Peyer's patch (tissue), 4 donors: ENCODE results near the gene COPA. TPM values are rescaled to one million over a fixed set of nuclear protein-coding genes. Genes with fewer than 3 reads are reported as not detected.

Experiments used
- DNase-seq, 3 donors: peaks; one replicate each; pipeline ENCODE4 v3.0.0-alpha.2; 2017 to 2019
- H3K27ac ChIP-seq, 4 donors: fragments of 200-600 bp; sonication (generic); one replicate each; pipeline ENCODE4 v1.5.1; 2016 to 2019
- H3K27me3 ChIP-seq, 2 donors: fragments of 200-600 bp; sonication (generic); one replicate each; pipeline ENCODE4 v1.5.1; 2019
- H3K36me3 ChIP-seq, 3 donors: fragments of 200-600 bp; sonication (generic); one replicate each; pipeline ENCODE4 v1.5.1; 2016 to 2019
- H3K4me1 ChIP-seq, 4 donors: fragments of 200-600 bp; sonication (generic); one replicate each; pipeline ENCODE4 v1.5.1; 2016 to 2019
- H3K4me3 ChIP-seq, 4 donors: fragments of 200-600 bp; sonication (generic); 1 replicate in 3 of 4; 2 replicates in 1 of 4; pipeline ENCODE4 v1.5.1; 2016 to 2019; ENCODE audit warnings: mild to moderate bottlenecking in 1 of 4
- H3K9me3 ChIP-seq, 4 donors: fragments of 200-600 bp; sonication (generic); one replicate each; pipeline ENCODE4 v1.5.1; 2016 to 2019; ENCODE audit warnings: mild to moderate bottlenecking in 1 of 4
- POLR2A ChIP-seq, 2 donors: fragments of 450-650 bp; IDR thresholded peaks; one replicate each; pipeline ENCODE4 v1.5.1; 2017; ENCODE audit warnings: antibody characterized with exemption in 2 of 2, mild to moderate bottlenecking in 2 of 2, moderate library complexity in 2 of 2
- total RNA-seq, 4 donors: library from RNA; depleted of rRNA; stranded (reverse); fragments of >200 nt; gene quantifications; one replicate each; pipeline ENCODE4 v1.1.0, GENCODE V29; 2016
- TF ChIP-seq, protein P1 (sequence below), 6 experiments: fragments of 450-650 bp in 4 of 6; fragments of 200-600 bp in 2 of 6; sonication (generic) in 1 of 6; IDR thresholded peaks; one replicate each; pipeline ENCODE4 v1.5.1; 2017 to 2019; ENCODE audit warnings: antibody characterized with exemption in 6 of 6, mild to moderate bottlenecking in 3 of 6, moderate library complexity in 1 of 6

Gene COPA
- total RNA-seq, 4 donors from 2014 or later = 109 to 173 (median 138) TPM

DNA sequence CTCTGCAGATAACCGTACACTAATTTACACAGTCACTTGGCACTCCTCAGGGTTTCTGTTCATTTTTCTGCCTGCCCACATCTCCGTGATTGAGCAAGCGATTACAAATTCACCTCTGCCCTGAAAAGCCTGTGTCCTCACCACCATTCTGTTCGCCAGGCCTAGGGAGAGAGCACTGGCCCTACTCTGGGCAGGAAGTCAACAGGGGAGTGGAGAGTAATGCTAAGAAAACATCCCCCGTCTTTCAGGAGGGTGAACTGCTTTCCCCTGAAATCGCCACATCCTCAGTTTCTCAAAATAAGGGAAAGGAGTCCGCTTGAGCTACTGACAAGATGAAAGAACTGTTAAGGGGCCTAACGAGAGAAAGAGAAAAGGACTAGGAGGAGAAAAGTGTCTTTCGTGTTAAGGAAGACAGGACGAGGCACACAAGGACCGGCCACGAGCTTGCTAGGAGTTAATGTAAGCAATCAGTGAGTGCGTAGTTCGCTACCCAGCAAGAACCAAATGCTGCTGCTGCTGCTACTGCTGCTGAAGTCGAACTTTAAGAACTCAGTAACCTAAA is 58.7 kb downstream of the COPA start:
- DNase-seq = peak in 2 of 3 donors; percentile 28 to 56

DNA sequence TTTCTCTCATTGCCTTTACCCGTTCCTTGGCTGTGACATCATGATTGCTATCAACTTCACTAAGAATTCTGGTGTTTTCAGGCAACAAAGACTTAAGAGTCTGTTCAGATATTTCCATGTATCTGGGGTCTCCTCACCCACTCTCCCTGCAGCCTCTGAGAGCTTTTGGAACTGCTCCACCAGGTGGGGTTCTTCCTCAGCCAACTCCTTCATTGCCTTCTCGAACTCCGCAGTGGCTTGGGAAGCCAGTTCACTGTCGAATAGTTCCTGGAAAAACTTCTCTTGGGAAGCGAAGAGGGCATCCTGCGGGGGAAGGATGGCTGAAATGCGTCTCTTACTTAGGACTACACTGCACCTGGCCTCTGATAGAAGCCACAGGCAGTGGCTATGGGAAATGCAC is 60.2 kb downstream of the COPA start:
- no peak overlapping the region for H3K27ac ChIP-seq
- H3K36me3 ChIP-seq = peaks cover 0 to 55% (median 0%) of the 10 kb centered on the region in 3 donors
- H3K4me3 ChIP-seq = no peak overlapping the region
- no peaks in the 10 kb centered on the region for H3K27me3 ChIP-seq
- H3K4me1 ChIP-seq = peaks cover 0 to 13% (median 7%) of the 10 kb centered on the region in 4 donors
- TF ChIP-seq, protein P1, sequence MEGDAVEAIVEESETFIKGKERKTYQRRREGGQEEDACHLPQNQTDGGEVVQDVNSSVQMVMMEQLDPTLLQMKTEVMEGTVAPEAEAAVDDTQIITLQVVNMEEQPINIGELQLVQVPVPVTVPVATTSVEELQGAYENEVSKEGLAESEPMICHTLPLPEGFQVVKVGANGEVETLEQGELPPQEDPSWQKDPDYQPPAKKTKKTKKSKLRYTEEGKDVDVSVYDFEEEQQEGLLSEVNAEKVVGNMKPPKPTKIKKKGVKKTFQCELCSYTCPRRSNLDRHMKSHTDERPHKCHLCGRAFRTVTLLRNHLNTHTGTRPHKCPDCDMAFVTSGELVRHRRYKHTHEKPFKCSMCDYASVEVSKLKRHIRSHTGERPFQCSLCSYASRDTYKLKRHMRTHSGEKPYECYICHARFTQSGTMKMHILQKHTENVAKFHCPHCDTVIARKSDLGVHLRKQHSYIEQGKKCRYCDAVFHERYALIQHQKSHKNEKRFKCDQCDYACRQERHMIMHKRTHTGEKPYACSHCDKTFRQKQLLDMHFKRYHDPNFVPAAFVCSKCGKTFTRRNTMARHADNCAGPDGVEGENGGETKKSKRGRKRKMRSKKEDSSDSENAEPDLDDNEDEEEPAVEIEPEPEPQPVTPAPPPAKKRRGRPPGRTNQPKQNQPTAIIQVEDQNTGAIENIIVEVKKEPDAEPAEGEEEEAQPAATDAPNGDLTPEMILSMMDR (IDR thresholded peaks at IDR 0.05) = no peak
- TF ChIP-seq POLR2A (IDR thresholded peaks at IDR 0.05) = no peak
- no peak for DNase-seq
- no peaks in the 10 kb centered on the region for H3K9me3 ChIP-seq

More for the DNA sequence above, 58.7 kb downstream of the COPA start:
- Histone ChIP-seq H3K9me3 (no peaks in the 10 kb centered on the region), H3K27me3 (no peaks in the 10 kb centered on the region), H3K4me3 (peak overlapping the region; percentile 67 to 76 (median 71)), H3K4me1 (peaks cover 0 to 13% (median 7%) of the 10 kb centered on the region in 4 donors), H3K36me3 (peaks cover 0 to 46% (median 0%) of the 10 kb centered on the region in 3 donors), H3K27ac (peak overlapping the region; percentile 71 to 78 (median 75))
- TF ChIP-seq POLR2A (IDR thresholded peaks at IDR 0.05) = peak; percentile 26 to 61
- TF ChIP-seq, protein P1 (IDR thresholded peaks at IDR 0.05) = no peak

DNA sequence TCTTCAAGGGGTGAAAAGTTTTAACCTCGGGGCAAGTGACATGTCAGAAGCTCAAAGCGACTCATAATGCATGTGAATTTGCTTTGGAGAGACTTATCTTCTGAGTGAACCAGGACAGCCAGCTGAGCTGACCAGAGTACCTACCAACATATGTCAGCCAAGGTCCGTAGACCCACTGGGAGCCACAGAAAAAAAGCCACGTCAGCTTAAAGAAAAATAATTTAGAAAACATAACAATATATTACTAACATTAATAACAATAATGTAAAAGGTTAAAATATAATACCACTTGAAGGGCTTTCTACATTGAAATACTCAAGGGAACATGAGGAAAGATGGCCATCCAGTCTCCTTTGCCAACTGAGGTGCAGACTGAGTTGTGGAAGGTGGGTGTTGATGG is 65.1 kb downstream of the COPA start:
- Histone ChIP-seq H3K27ac (no peak overlapping the region), H3K36me3 (peaks cover 0 to 67% (median 0%) of the 10 kb centered on the region in 3 donors), H3K4me1 (no peaks in the 10 kb centered on the region), H3K9me3 (no peaks in the 10 kb centered on the region), H3K4me3 (no peak overlapping the region), H3K27me3 (no peaks in the 10 kb centered on the region)
- TF ChIP-seq, protein P1 (IDR thresholded peaks at IDR 0.05) = no peak
- no peak for TF ChIP-seq POLR2A (IDR thresholded peaks at IDR 0.05)
- no peak for DNase-seq

DNA sequence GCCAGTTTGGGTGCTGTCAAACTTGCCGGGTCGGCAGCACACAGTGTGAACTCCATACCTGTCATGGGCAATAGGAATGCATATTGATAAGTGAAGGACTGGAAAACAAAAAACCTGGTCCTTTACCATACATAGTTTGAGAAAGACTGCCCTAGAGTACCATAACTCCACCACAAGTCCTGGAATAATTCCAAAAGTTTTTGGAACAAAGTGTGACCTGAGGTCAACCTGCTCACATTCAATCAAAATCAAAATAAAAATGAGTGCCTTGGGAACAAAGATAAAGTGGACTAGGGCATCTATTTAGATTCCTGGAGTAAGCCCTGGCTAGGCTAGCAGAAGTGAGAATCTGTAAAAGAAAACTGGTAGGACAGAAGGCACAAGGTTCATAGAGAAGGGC is 65.7 kb downstream of the COPA start:
- no peaks in the 10 kb centered on the region for H3K4me1 ChIP-seq
- TF ChIP-seq, protein P1 (IDR thresholded peaks at IDR 0.05) = no peak
- no peak for TF ChIP-seq POLR2A (IDR thresholded peaks at IDR 0.05)
- no peak overlapping the region for H3K27ac ChIP-seq
- peaks cover 0 to 61% (median 0%) of the 10 kb centered on the region in 3 donors for H3K36me3 ChIP-seq
- H3K27me3 ChIP-seq = no peaks in the 10 kb centered on the region
- H3K4me3 ChIP-seq = no peak overlapping the region
- H3K9me3 ChIP-seq = no peaks in the 10 kb centered on the region
- no peak for DNase-seq

DNA sequence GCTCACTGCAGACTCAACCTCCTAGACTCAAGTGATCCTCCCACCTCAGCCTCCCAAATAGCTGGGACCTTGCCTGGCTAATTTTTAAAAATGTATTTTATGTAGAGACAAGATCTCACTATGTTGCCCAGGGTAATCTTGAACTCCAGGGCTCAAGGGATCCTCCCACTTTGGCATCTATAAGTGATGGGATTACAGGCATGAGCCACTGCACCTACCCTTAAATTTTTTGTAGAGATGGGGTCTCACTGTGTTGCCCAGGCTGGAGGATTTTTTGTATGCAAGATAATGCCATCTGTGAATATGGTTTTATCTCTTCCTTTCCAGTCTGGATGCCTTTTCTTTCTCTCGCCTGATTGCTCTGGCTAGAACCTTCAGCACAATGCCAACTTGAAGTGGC is 72.0 kb downstream of the COPA start:
- H3K4me3 ChIP-seq = no peak overlapping the region
- TF ChIP-seq, protein P1 (IDR thresholded peaks at IDR 0.05) = no peak
- TF ChIP-seq POLR2A (IDR thresholded peaks at IDR 0.05) = no peak
- DNase-seq = no peak
- H3K27ac ChIP-seq = no peak overlapping the region
- H3K27me3 ChIP-seq = no peaks in the 10 kb centered on the region
- H3K36me3 ChIP-seq = no peaks in the 10 kb centered on the region
- H3K4me1 ChIP-seq = no peaks in the 10 kb centered on the region
- H3K9me3 ChIP-seq = no peaks in the 10 kb centered on the region
